ENCODE data around the gene MUC22.

- TF ChIP-seq CTCF (conservative IDR thresholded peaks at IDR 0.05; ENCODE audit: low read length) (peak; percentile 94), EZH2phosphoT487 (IDR thresholded peaks at IDR 0.05; ENCODE audit: borderline replicate concordance) (no peak)
These were observed 58.5 kb downstream of the MUC22 start for GRCh38 chr6:31068669-31069340.
